IPS DF 6.9 (cell line): ENCODE measurements around the gene TYR.

Experiments used
- DNase-seq: peaks from one replicate; pipeline ENCODE4 v3.0.0-alpha.2; 2013; ENCODE audit warnings: low read depth, low spot score
- H3K27ac ChIP-seq: one replicate; pipeline ENCODE4 v1.5.1; 2013; ENCODE audit warnings: low read length, control low read depth
- H3K27me3 ChIP-seq: 2 replicates; pipeline ENCODE4 v1.6.1; 2013; ENCODE audit warnings: mild to moderate bottlenecking, low read length; ENCODE audit not compliant: control insufficient read depth, insufficient read depth
- H3K36me3 ChIP-seq: 2 replicates; pipeline ENCODE4 v1.6.1; 2013; ENCODE audit warnings: low read length; ENCODE audit not compliant: control insufficient read depth, insufficient read depth
- H3K4me1 ChIP-seq: 2 replicates; pipeline ENCODE4 v1.6.1; 2013; ENCODE audit warnings: low read length; ENCODE audit not compliant: control insufficient read depth, insufficient read depth
- H3K4me3 ChIP-seq: 2 replicates; pipeline ENCODE4 v1.5.1; 2013; ENCODE audit warnings: mild to moderate bottlenecking, low read length
- H3K9me3 ChIP-seq: 2 replicates; pipeline ENCODE4 v1.6.1; 2013; ENCODE audit warnings: low read length, inconsistent platforms; ENCODE audit not compliant: control insufficient read depth, insufficient read depth
- WGBS: extraction: QIAGEN DNeasy Blood & Tissue Kit; methylation state at CpG from one replicate; pipeline ENCODE4 v1.1.7; 2013; ENCODE audit warnings: mixed read lengths, missing lambda C conversion rate; ENCODE audit not compliant: insufficient read length, insufficient coverage; 5-methylcytosine and 5-hydroxymethylcytosine counted together

TYR gene

GRCh38 chr11:89177691-89178231 is at the start of gene TYR:
Gene TYR (plus strand): TSS chr11:89177875. CDS start chr11:89177954, 79 bp downstream.
- Histone ChIP-seq H3K36me3 (no peaks in the 10 kb centered on the region), H3K9me3 (no peaks in the 10 kb centered on the region), H3K27ac (no peak within 1 kb of the TSS), H3K27me3 (no peaks in the 10 kb centered on the region), H3K4me1 (no peaks in the 10 kb centered on the region), H3K4me3 (no peak within 1 kb of the TSS)
- no peak for DNase-seq
- no CpG with 5 or more reads among the region's 8 CpGs for WGBS

GRCh38 chr11:89136606-89137005 is 41.1 kb upstream of the TYR start:
- no peaks in the 10 kb centered on the region for H3K4me1 ChIP-seq
- H3K9me3 ChIP-seq: no peaks in the 10 kb centered on the region
- no peak for DNase-seq
- H3K27ac ChIP-seq: no peak overlapping the region
- no peak overlapping the region for H3K4me3 ChIP-seq
- H3K36me3 ChIP-seq: no peaks in the 10 kb centered on the region
- no peaks in the 10 kb centered on the region for H3K27me3 ChIP-seq

- DNase-seq: no peak
- Histone ChIP-seq H3K27me3 (no peaks in the 10 kb centered on the region), H3K4me1 (no peaks in the 10 kb centered on the region), H3K36me3 (no peaks in the 10 kb centered on the region), H3K27ac (no peak overlapping the region), H3K4me3 (no peak overlapping the region), H3K9me3 (no peaks in the 10 kb centered on the region)
- WGBS: no CpG with 5 or more reads among the region's 1 CpG
Measured at GRCh38 chr11:89147229-89147628, 30.4 kb upstream of the TYR start.

- H3K4me3 ChIP-seq: no peak overlapping the region
- H3K27ac ChIP-seq: no peak overlapping the region
- no CpG with 5 or more reads among the region's 4 CpGs for WGBS
- no peaks in the 10 kb centered on the region for H3K36me3 ChIP-seq
- no peaks in the 10 kb centered on the region for H3K9me3 ChIP-seq
- no peaks in the 10 kb centered on the region for H3K4me1 ChIP-seq
- no peak for DNase-seq
- no peaks in the 10 kb centered on the region for H3K27me3 ChIP-seq
Measured at GRCh38 chr11:89159974-89160373, 17.7 kb upstream of the TYR start.

- Histone ChIP-seq H3K4me3 (no peak overlapping the region), H3K27me3 (no peaks in the 10 kb centered on the region), H3K27ac (no peak overlapping the region), H3K4me1 (no peaks in the 10 kb centered on the region), H3K9me3 (no peaks in the 10 kb centered on the region), H3K36me3 (no peaks in the 10 kb centered on the region)
- no peak for DNase-seq
- WGBS: no CpG with 5 or more reads among the region's 3 CpGs
Measured at GRCh38 chr11:89161949-89162348, 15.7 kb upstream of the TYR start.

GRCh38 chr11:89163686-89164085 is 14.0 kb upstream of the TYR start:
- H3K4me1 ChIP-seq: no peaks in the 10 kb centered on the region
- no peak overlapping the region for H3K27ac ChIP-seq
- 100% methylated on average over 1 of the region's 3 CpGs for WGBS
- H3K4me3 ChIP-seq: no peak overlapping the region
- H3K27me3 ChIP-seq: no peaks in the 10 kb centered on the region
- H3K9me3 ChIP-seq: no peaks in the 10 kb centered on the region
- no peaks in the 10 kb centered on the region for H3K36me3 ChIP-seq
- no peak for DNase-seq

- no CpG with 5 or more reads among the region's 3 CpGs for WGBS
- H3K27ac ChIP-seq: no peak overlapping the region
- H3K36me3 ChIP-seq: no peaks in the 10 kb centered on the region
- H3K4me3 ChIP-seq: no peak overlapping the region
- H3K4me1 ChIP-seq: no peaks in the 10 kb centered on the region
- H3K9me3 ChIP-seq: no peaks in the 10 kb centered on the region
- DNase-seq: no peak
- H3K27me3 ChIP-seq: no peaks in the 10 kb centered on the region
Measured at GRCh38 chr11:89168396-89168795, 9.3 kb upstream of the TYR start.

GRCh38 chr11:89175796-89176195 is 1.9 kb upstream of the TYR start:
- no peak for DNase-seq
- Histone ChIP-seq H3K27ac (no peak overlapping the region), H3K27me3 (no peaks in the 10 kb centered on the region), H3K4me1 (no peaks in the 10 kb centered on the region), H3K9me3 (no peaks in the 10 kb centered on the region), H3K4me3 (no peak overlapping the region), H3K36me3 (no peaks in the 10 kb centered on the region)
- WGBS: no CpG with 5 or more reads among the region's 2 CpGs

GRCh38 chr11:89176938-89177337 is 737 bp upstream of the TYR start:
- WGBS: no CpG with 5 or more reads among the region's 2 CpGs

GRCh38 chr11:89181111-89181510 is 3.4 kb downstream of the TYR start:
- DNase-seq: no peak
- Histone ChIP-seq H3K36me3 (no peaks in the 10 kb centered on the region), H3K4me3 (no peak overlapping the region), H3K27me3 (no peaks in the 10 kb centered on the region), H3K9me3 (no peaks in the 10 kb centered on the region), H3K27ac (no peak overlapping the region), H3K4me1 (no peaks in the 10 kb centered on the region)
- WGBS: no CpG with 5 or more reads among the region's 2 CpGs

More at GRCh38 chr11:89176938-89177337, 737 bp upstream of the TYR start:
- no peaks in the 10 kb centered on the region for H3K4me1 ChIP-seq
- H3K27ac ChIP-seq: no peak overlapping the region
- H3K27me3 ChIP-seq: no peaks in the 10 kb centered on the region
- H3K36me3 ChIP-seq: no peaks in the 10 kb centered on the region
- DNase-seq: no peak
- no peak overlapping the region for H3K4me3 ChIP-seq
- H3K9me3 ChIP-seq: no peaks in the 10 kb centered on the region

GRCh38 chr11:89182773-89183518 is 5.3 kb downstream of the TYR start:
- Histone ChIP-seq H3K27ac (no peak overlapping the region), H3K27me3 (no peaks in the 10 kb centered on the region), H3K9me3 (no peaks in the 10 kb centered on the region), H3K4me3 (no peak overlapping the region), H3K4me1 (no peaks in the 10 kb centered on the region), H3K36me3 (no peaks in the 10 kb centered on the region)
- WGBS: no CpG with 5 or more reads among the region's 5 CpGs
- no peak for DNase-seq
